ENCODE data around the gene SLC35B1. TPM values are rescaled to one million over a fixed set of nuclear protein-coding genes. Genes with fewer than 3 reads are reported as not detected.

Gene SLC35B1
- total RNA-seq, 1 donor from 2014 or later, result 45.2 TPM

GRCh38 chr17:49731435-49731831 is 23.7 kb upstream of the SLC35B1 start:
- TF ChIP-seq, protein P1, sequence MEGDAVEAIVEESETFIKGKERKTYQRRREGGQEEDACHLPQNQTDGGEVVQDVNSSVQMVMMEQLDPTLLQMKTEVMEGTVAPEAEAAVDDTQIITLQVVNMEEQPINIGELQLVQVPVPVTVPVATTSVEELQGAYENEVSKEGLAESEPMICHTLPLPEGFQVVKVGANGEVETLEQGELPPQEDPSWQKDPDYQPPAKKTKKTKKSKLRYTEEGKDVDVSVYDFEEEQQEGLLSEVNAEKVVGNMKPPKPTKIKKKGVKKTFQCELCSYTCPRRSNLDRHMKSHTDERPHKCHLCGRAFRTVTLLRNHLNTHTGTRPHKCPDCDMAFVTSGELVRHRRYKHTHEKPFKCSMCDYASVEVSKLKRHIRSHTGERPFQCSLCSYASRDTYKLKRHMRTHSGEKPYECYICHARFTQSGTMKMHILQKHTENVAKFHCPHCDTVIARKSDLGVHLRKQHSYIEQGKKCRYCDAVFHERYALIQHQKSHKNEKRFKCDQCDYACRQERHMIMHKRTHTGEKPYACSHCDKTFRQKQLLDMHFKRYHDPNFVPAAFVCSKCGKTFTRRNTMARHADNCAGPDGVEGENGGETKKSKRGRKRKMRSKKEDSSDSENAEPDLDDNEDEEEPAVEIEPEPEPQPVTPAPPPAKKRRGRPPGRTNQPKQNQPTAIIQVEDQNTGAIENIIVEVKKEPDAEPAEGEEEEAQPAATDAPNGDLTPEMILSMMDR (IDR thresholded peaks at IDR 0.05), result no peak
- Mint-ChIP-seq H3K9me3 (ENCODE audit: low read depth) (no peaks in the 10 kb centered on the region), H3K27ac (ENCODE audit: unreplicated experiment) (no peak overlapping the region), H3K4me3 (ENCODE audit: unreplicated experiment) (no peak overlapping the region), H3K36me3 (ENCODE audit: low read depth) (no peaks in the 10 kb centered on the region), H3K4me1 (ENCODE audit: low read depth) (no peaks in the 10 kb centered on the region), H3K27me3 (ENCODE audit: low read depth) (no peaks in the 10 kb centered on the region)
- no peak for DNase-seq (ENCODE audit: low spot score)

DNA sequence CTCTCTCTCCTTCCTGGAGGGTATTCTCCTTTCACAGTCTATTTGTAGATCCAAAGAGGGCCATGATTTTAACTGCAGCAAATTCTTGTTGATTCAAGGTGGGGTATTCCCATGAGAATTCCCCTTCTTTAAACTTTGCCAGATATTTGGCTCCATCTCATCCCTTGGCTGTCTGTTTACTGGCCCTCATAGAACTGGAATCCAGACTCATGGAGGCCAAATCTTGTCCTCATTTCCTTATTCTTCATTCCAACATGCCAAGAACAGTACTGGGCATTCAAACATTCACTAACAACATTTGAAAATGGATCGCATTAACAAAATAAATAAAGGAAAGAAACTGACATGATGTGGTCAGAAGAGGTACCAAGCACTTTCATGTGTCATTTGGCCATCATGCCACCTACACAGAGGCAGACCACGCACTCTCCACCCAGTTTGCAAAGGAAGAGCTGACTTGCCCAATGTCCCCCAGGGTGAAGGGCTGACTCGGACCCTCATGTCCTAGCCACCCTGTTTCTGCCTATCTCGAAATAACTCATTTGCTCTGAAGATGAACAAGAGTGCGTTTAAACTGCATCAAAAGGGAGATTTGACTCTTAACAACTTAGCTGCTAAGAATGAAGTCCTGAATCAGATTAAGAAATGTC is 23.1 kb upstream of the SLC35B1 start:
- no peaks in the 10 kb centered on the region for H3K9me3 Mint-ChIP-seq (ENCODE audit: low read depth)
- H3K27ac Mint-ChIP-seq (ENCODE audit: unreplicated experiment), result no peak overlapping the region
- H3K4me1 Mint-ChIP-seq (ENCODE audit: low read depth), result no peaks in the 10 kb centered on the region
- no peak for DNase-seq (ENCODE audit: low spot score)
- H3K4me3 Mint-ChIP-seq (ENCODE audit: unreplicated experiment), result no peak overlapping the region
- TF ChIP-seq, protein P1 (IDR thresholded peaks at IDR 0.05), result no peak
- no peaks in the 10 kb centered on the region for H3K27me3 Mint-ChIP-seq (ENCODE audit: low read depth)
- no peaks in the 10 kb centered on the region for H3K36me3 Mint-ChIP-seq (ENCODE audit: low read depth)

- no peak overlapping the region for H3K27ac Mint-ChIP-seq (ENCODE audit: unreplicated experiment)
- H3K27me3 Mint-ChIP-seq (ENCODE audit: low read depth), result no peaks in the 10 kb centered on the region
- no peak for DNase-seq (ENCODE audit: low spot score)
- TF ChIP-seq, protein P1 (IDR thresholded peaks at IDR 0.05), result no peak
- no peak overlapping the region for H3K4me3 Mint-ChIP-seq (ENCODE audit: unreplicated experiment)
- H3K9me3 Mint-ChIP-seq (ENCODE audit: low read depth), result peaks cover 7% of the 10 kb centered on the region
- H3K4me1 Mint-ChIP-seq (ENCODE audit: low read depth), result no peaks in the 10 kb centered on the region
- peaks cover 4% of the 10 kb centered on the region for H3K36me3 Mint-ChIP-seq (ENCODE audit: low read depth)
Observed at GRCh38 chr17:49730078-49730784, 22.5 kb upstream of the SLC35B1 start.

GRCh38 chr17:49729069-49729468 is 21.3 kb upstream of the SLC35B1 start:
- Mint-ChIP-seq H3K9me3 (ENCODE audit: low read depth) (peaks cover 7% of the 10 kb centered on the region), H3K27ac (ENCODE audit: unreplicated experiment) (no peak overlapping the region), H3K4me1 (ENCODE audit: low read depth) (no peaks in the 10 kb centered on the region), H3K27me3 (ENCODE audit: low read depth) (no peaks in the 10 kb centered on the region), H3K36me3 (ENCODE audit: low read depth) (peaks cover 6% of the 10 kb centered on the region), H3K4me3 (ENCODE audit: unreplicated experiment) (no peak overlapping the region)
- DNase-seq (ENCODE audit: low spot score), result no peak
- TF ChIP-seq, protein P1 (IDR thresholded peaks at IDR 0.05), result no peak

GRCh38 chr17:49728425-49728824 is 20.7 kb upstream of the SLC35B1 start:
- Mint-ChIP-seq H3K4me1 (ENCODE audit: low read depth) (no peaks in the 10 kb centered on the region), H3K4me3 (ENCODE audit: unreplicated experiment) (no peak overlapping the region), H3K36me3 (ENCODE audit: low read depth) (peaks cover 6% of the 10 kb centered on the region), H3K9me3 (ENCODE audit: low read depth) (peaks cover 7% of the 10 kb centered on the region), H3K27ac (ENCODE audit: unreplicated experiment) (no peak overlapping the region), H3K27me3 (ENCODE audit: low read depth) (no peaks in the 10 kb centered on the region)
- DNase-seq (ENCODE audit: low spot score), result no peak
- TF ChIP-seq, protein P1 (IDR thresholded peaks at IDR 0.05), result no peak

Measured in chondrocyte (in vitro differentiated cells).